Endothelial cell of umbilical vein (primary cell): ENCODE measurements around the gene NFIC. TPM values are rescaled to one million over a fixed set of nuclear protein-coding genes. Genes with fewer than 3 reads are reported as not detected.
A peak's percentile ranks its signal among the peaks of the same experiment; 100 is the strongest.

Experiments
- BruUV-seq: library from RNA; stranded (reverse); fragments of 400-500 nt; replicated peaks from 2 replicates; lab custom pipeline; 2021; lab: Mats Ljungman, UMichigan
- CTCF ChIA-PET: fragments of 300-600, 350-600 bp; sonication (Branson Sonifier 250); formaldehyde crosslinking; loops from one replicate; lab custom pipeline; 2021; ENCODE audit warnings: antibody characterized with exemption, inconsistent platforms; lab: Charles Lee
- POLR2A ChIA-PET: fragments of 300-600, 350-600 bp; sonication (Branson Sonifier 250); formaldehyde crosslinking; loops from one replicate; lab custom pipeline; 2021; ENCODE audit warnings: antibody characterized with exemption, inconsistent platforms; lab: Charles Lee
- DNase-seq: peaks from one replicate; pipeline ENCODE4 v3.0.0-alpha.2; 2011; ENCODE audit warnings: low read depth, low spot score
- FAIRE-seq: peaks from 2 replicates; lab custom pipeline; 2011; peaks lifted over from hg19 to GRCh38; lab: Jason Lieb, UNC
- H2AFZ ChIP-seq: 2 replicates; pipeline ENCODE4 v1.6.0; 2012; ENCODE audit warnings: low read depth, low read length, control low read depth, inconsistent platforms
- H3K27ac ChIP-seq: 2 replicates; pipeline ENCODE4 v1.5.1; 2011; ENCODE audit warnings: low read depth, mild to moderate bottlenecking, control low read depth, low read length, moderate library complexity; ENCODE audit not compliant: insufficient read depth
- H3K27me3 ChIP-seq, 2 experiments: 2 replicates each; pipeline versions ENCODE4 v1.6.0 to v1.6.1; 2011; ENCODE audit warnings: low read length in 2 of 2, mixed read lengths in 1 of 2; ENCODE audit not compliant: control insufficient read depth in 2 of 2, insufficient read depth in 2 of 2
- H3K36me3 ChIP-seq, 2 experiments: 2 replicates in 1 of 2; 3 replicates in 1 of 2; pipeline ENCODE4 v1.5.1; 2011; ENCODE audit warnings: low read length in 2 of 2, mild to moderate bottlenecking in 1 of 2, moderate library complexity in 1 of 2; ENCODE audit not compliant: control insufficient read depth in 2 of 2, insufficient read depth in 2 of 2; ENCODE audit errors: extremely low read depth in 1 of 2
- H3K4me1 ChIP-seq: 3 replicates; pipeline ENCODE4 v1.5.1; 2011; ENCODE audit warnings: mild to moderate bottlenecking, low read length; ENCODE audit not compliant: control insufficient read depth, insufficient read depth; ENCODE audit errors: extremely low read depth
- H3K4me2 ChIP-seq: 2 replicates; pipeline ENCODE4 v1.6.1; 2011; ENCODE audit warnings: low read length, control low read depth, mixed read lengths; ENCODE audit not compliant: insufficient read depth
- H3K4me3 ChIP-seq, 3 experiments: fragments of 200-600 bp in 1 of 3; sonication (generic), shearing (Covaris generic) in 1 of 3; replicated peaks in 1 of 3; 2 replicates each; pipeline ENCODE4 v1.5.1; 2011 to 2016; ENCODE audit warnings: control low read depth in 3 of 3, low read length in 3 of 3, mild to moderate bottlenecking in 2 of 3, inconsistent platforms in 1 of 3, low read depth in 1 of 3, moderate library complexity in 1 of 3; ENCODE audit not compliant: insufficient read depth in 1 of 3
- H3K79me2 ChIP-seq: 2 replicates; pipeline ENCODE4 v1.6.0; 2012; ENCODE audit warnings: low read length, inconsistent platforms; ENCODE audit not compliant: control insufficient read depth, insufficient read depth
- H3K9ac ChIP-seq: replicated peaks from 2 replicates; pipeline ENCODE3; 2011; ENCODE audit warnings: low read length, control low read depth; ENCODE audit not compliant: insufficient read depth; ENCODE audit errors: extremely low read depth
- H3K9me1 ChIP-seq: replicated peaks from 3 replicates; pipeline ENCODE4 v1.6.0; 2011; ENCODE audit warnings: mild to moderate bottlenecking, low read length; ENCODE audit not compliant: control insufficient read depth, insufficient read depth; ENCODE audit errors: extremely low read depth
- H3K9me3 ChIP-seq: replicated peaks from 2 replicates; pipeline ENCODE4 v1.5.1; 2012; ENCODE audit warnings: low read length, inconsistent platforms; ENCODE audit not compliant: control insufficient read depth, insufficient read depth
- H4K20me1 ChIP-seq: replicated peaks from 2 replicates; pipeline ENCODE3; 2011; ENCODE audit warnings: mild to moderate bottlenecking, low read length; ENCODE audit not compliant: control insufficient read depth, insufficient read depth; ENCODE audit errors: extremely low read depth
- EZH2 ChIP-seq: IDR thresholded peaks from 2 replicates; pipeline ENCODE4 v1.6.1; 2012; ENCODE audit warnings: borderline replicate concordance, low read depth, mild to moderate bottlenecking, moderate library complexity, low read length, inconsistent platforms; ENCODE audit not compliant: severe bottlenecking
- FOS ChIP-seq: IDR thresholded peaks from 2 replicates; pipeline ENCODE4 v1.6.1; 2011; ENCODE audit warnings: mild to moderate bottlenecking, low read length, moderate library complexity, borderline replicate concordance; ENCODE audit not compliant: insufficient read depth
- GATA2 ChIP-seq: IDR thresholded peaks from 2 replicates; pipeline ENCODE4 v1.7.0; 2011; ENCODE audit warnings: low read depth, mild to moderate bottlenecking, moderate library complexity, mixed read lengths, low read length; ENCODE audit not compliant: insufficient read length, insufficient read depth
- JUN ChIP-seq: IDR thresholded peaks from 2 replicates; pipeline ENCODE4 v1.6.1; 2011; ENCODE audit warnings: borderline replicate concordance, low read depth; ENCODE audit not compliant: insufficient read length, insufficient read depth
- MYC ChIP-seq: IDR thresholded peaks from one replicate; pipeline ENCODE4 v1.6.1; 2011; ENCODE audit warnings: mild to moderate bottlenecking, low read depth, low read length
- POLR2A ChIP-seq: IDR thresholded peaks from 2 replicates; pipeline ENCODE4 v1.6.1; 2012; ENCODE audit warnings: low read depth, mild to moderate bottlenecking, control low read depth, low read length
- POLR2AphosphoS5 ChIP-seq: IDR thresholded peaks from 2 replicates; pipeline ENCODE4 v1.6.1; 2012; ENCODE audit warnings: low read depth, mild to moderate bottlenecking, control low read depth, low read length, moderate library complexity; ENCODE audit not compliant: insufficient read depth
- dilution Hi-C: fragments of 300-500 bp; cut with MboI; formaldehyde crosslinking; loops from one replicate; pipeline ENCODE4 v1.15.0; 2019; ENCODE audit warnings: low sequenced_read_pairs; ENCODE audit not compliant: extremely low pct_ligation_motif_present
- intact Hi-C: fragments of 100-400 bp; cut with micrococcal nuclease; formaldehyde crosslinking; loops from one replicate; pipeline ENCODE4 v1.10.0; 2022
- polyA plus RNA-seq, 4 experiments: library from polyadenylated mRNA; depleted of rRNA in 3 of 4; stranded (reverse) in 3 of 4; unstranded in 1 of 4; fragments of >200 nt; gene quantifications; 2 replicates each; pipeline versions ENCODE4 v1.2.1 to v1.2.3, GENCODE V29; 2011 to 2012; ENCODE audit warnings: missing spikeins in 1 of 4
- total RNA-seq: library from RNA; stranded (reverse); gene quantifications from 2 replicates; pipeline ENCODE4 v1.2.3, GENCODE V29; 2021
- TF ChIP-seq, protein P1 (sequence below): IDR thresholded peaks from 2 replicates; pipeline ENCODE4 v1.6.1; 2011; ENCODE audit not compliant: insufficient read depth, insufficient read length
- TF ChIP-seq, protein P2 (sequence below), 2 donors: IDR thresholded peaks; 1 replicate in 1 of 2; 2 replicates in 1 of 2; pipeline ENCODE4 v1.5.1; 2011; ENCODE audit warnings: low read length in 2 of 2, mild to moderate bottlenecking in 2 of 2, moderate library complexity in 2 of 2, control low read depth in 1 of 2, inconsistent platforms in 1 of 2, low read depth in 1 of 2; ENCODE audit not compliant: insufficient read depth in 1 of 2; ENCODE audit errors: extremely low read depth in 1 of 2

Gene NFIC
- total and polyA plus RNA-seq, 2 donors (not counting 3 experiments of a cell fraction or from before 2014, with no cell fraction given) = 11.4 to 133 TPM

DNA sequence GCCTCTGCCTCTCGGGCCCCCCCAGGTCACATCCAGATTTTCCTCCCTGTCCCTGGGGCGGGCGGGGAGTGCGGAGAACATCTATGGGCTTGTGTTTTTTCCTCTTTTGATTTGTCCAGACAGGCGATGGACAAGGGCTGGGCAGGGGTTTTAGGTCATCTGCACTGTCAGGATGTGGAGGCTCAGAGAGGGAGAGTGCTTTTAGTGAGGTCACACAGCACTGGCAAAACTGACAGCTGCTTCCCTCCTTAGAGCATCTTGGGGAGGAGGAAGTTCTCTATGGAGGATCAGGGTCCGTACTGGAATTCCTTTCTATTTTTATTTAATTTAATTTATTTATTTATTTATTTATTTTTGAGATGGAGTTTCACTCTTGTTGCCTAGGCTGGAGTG, 38.9 kb downstream of the NFIC start:
- peak overlapping the region; percentile 64 for H3K9ac ChIP-seq
- H3K4me3 ChIP-seq = no peak overlapping the region
- no peak overlapping the region for H3K4me2 ChIP-seq
- H3K27ac ChIP-seq = peak overlapping the region; percentile 81
- POLR2A ChIA-PET = no interaction called here
- TF ChIP-seq JUN (no peak), POLR2AphosphoS5 (no peak), EZH2 (no peak), GATA2 (no peak), MYC (no peak), POLR2A (no peak), FOS (no peak)
- TF ChIP-seq, protein P1, sequence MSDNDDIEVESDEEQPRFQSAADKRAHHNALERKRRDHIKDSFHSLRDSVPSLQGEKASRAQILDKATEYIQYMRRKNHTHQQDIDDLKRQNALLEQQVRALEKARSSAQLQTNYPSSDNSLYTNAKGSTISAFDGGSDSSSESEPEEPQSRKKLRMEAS = no peak
- TF ChIP-seq, protein P2, sequence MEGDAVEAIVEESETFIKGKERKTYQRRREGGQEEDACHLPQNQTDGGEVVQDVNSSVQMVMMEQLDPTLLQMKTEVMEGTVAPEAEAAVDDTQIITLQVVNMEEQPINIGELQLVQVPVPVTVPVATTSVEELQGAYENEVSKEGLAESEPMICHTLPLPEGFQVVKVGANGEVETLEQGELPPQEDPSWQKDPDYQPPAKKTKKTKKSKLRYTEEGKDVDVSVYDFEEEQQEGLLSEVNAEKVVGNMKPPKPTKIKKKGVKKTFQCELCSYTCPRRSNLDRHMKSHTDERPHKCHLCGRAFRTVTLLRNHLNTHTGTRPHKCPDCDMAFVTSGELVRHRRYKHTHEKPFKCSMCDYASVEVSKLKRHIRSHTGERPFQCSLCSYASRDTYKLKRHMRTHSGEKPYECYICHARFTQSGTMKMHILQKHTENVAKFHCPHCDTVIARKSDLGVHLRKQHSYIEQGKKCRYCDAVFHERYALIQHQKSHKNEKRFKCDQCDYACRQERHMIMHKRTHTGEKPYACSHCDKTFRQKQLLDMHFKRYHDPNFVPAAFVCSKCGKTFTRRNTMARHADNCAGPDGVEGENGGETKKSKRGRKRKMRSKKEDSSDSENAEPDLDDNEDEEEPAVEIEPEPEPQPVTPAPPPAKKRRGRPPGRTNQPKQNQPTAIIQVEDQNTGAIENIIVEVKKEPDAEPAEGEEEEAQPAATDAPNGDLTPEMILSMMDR (IDR thresholded peaks at IDR 0.05; ENCODE audit: extremely low read depth in 1 of 2, insufficient read depth in 1 of 2, low read depth in 1 of 2, low read length in 2 of 2) = no peak
- H3K4me1 ChIP-seq = peaks cover 22% of the 10 kb centered on the region
- DNase-seq (no peak), FAIRE-seq (peak; percentile 37)
- peaks cover 0 to 3% of the 10 kb centered on the region in 2 experiments for H3K36me3 ChIP-seq
- BruUV-seq = no TSS peak
- CTCF ChIA-PET = interaction anchor here (1.1 kb wide), 1 partner anchor 18 kb away, joined by 3 read pairs; no protein-coding TSS in a partner anchor
- no peaks in the 10 kb centered on the region for H3K9me3 ChIP-seq
- H3K27me3 ChIP-seq = no peaks in the 10 kb centered on the region
- H4K20me1 ChIP-seq = no peaks in the 10 kb centered on the region
- no peaks in the 10 kb centered on the region for H3K9me1 ChIP-seq
- H2AFZ ChIP-seq = no peak overlapping the region
- intact Hi-C loops = no loop called here
- peaks cover 70% of the 10 kb centered on the region for H3K79me2 ChIP-seq
- dilution Hi-C loops = no loop called here
